Testis (tissue), 2 donors: Measurements from ENCODE around the gene MN1.

ENCODE experiments used
- CTCF ChIP-seq, 3 experiments: fragments of 450-650 bp in 2 of 3; fragments of 200-600 bp in 1 of 3; sonication (generic) in 1 of 3; IDR thresholded peaks; one replicate each; pipeline ENCODE4 v1.5.1; 2016 to 2019; ENCODE audit warnings: antibody characterized with exemption in 3 of 3, mild to moderate bottlenecking in 2 of 3, moderate library complexity in 1 of 3
- POLR2A ChIP-seq: fragments of 450-650 bp; IDR thresholded peaks from one replicate; pipeline ENCODE4 v1.6.1; 2017; ENCODE audit warnings: antibody characterized with exemption, mild to moderate bottlenecking, moderate library complexity

DNA sequence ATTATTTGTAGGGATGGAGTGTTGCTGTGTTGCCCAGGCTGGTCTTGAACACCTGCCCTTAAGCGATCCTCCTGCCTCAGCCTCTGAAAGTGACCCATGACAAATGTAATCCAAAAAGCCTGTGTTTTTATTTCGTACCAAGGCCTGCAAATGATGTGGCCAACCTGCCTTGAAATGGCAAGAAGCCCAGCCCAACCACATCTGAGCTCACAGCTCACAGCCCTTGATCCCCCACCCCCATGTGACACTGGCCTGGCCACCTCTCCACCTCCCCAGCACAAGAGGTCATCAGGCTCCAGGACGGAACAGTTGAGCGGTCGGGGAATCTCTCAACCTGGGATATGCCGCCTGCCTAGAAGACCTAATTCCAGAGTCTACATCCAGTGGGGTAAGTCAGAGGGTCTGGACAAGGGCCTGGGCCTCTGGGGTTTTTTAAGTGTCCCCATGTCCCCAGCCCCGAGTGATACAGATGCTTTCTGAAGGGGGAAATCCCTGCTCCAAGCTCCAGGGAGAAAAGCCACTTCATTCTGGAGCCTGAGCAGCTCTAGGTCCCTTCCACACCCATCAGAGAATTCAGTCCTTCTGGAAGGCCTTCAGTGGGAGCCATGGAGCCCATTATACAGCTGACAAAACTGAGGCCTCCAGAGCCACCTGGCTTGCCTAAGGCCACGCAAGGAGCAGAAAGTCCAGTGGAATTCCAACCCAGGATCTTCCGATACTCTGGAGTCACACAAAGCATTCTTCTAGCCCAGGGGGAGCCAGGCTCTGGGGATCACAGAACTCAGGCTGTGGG is 70.7 kb downstream of the MN1 start:
- no peak for TF ChIP-seq CTCF (IDR thresholded peaks at IDR 0.05)
- TF ChIP-seq POLR2A = no peak
